Measurements from ENCODE around the gene TM9SF1. TPM values are rescaled to one million over a fixed set of nuclear protein-coding genes. Genes with fewer than 3 reads are reported as not detected.
"Not testable (repeated sequence)": the region's sequence is repeated elsewhere in the genome, so short reads cannot be mapped to it uniquely, and the experiment has no call there.

The TM9SF1 gene
- total RNA-seq, 1 donor from 2014 or later: 84.1 TPM

DNA sequence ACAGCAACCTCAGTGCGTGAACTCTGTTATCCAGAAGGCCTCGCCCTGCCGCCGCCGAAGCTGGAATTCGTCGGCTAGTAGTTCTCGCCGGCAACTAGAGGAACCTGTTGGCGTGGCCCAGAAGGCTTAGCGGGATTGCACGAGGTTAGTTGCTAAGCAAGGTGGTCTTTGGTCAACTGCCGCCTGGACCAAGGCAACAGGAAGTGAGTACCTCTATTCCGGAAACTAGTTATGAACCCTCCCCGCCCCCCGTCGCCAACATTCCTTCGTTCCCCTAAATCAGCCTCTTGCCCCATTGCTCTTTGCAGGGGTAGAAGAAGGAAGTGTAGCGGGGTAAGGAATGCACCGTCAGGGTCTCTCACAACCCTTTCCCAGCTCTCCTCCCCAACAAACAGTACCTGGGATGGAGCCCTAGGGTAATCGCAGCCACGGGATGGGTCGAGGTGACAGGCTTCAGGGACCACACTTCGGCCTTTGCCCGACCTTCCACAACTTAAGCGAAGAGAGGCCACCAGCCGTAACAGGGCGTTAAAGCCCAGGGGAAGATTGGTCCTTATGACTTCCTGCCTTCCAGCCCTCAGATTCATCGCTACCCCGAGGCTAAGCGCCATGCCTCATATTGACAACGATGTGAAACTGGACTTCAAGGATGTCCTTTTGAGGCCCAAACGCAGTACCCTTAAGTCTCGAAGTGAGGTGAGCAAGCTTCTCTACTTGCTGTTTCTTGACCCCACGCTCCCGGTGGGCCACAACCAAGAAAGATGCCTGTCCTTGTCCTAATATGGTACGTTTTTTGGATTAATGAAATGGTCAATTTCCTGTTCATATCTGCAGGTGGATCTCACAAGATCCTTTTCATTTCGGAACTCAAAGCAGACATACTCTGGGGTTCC lies 37.6 kb upstream of the TM9SF1 start, which contains the start of gene GMPR2:
TSS of gene GMPR2 (plus strand) at position 285 of the 893 bp plus-strand sequence. CDS start at position 610, 325 bp downstream.
- TF ChIP-seq, protein P1, sequence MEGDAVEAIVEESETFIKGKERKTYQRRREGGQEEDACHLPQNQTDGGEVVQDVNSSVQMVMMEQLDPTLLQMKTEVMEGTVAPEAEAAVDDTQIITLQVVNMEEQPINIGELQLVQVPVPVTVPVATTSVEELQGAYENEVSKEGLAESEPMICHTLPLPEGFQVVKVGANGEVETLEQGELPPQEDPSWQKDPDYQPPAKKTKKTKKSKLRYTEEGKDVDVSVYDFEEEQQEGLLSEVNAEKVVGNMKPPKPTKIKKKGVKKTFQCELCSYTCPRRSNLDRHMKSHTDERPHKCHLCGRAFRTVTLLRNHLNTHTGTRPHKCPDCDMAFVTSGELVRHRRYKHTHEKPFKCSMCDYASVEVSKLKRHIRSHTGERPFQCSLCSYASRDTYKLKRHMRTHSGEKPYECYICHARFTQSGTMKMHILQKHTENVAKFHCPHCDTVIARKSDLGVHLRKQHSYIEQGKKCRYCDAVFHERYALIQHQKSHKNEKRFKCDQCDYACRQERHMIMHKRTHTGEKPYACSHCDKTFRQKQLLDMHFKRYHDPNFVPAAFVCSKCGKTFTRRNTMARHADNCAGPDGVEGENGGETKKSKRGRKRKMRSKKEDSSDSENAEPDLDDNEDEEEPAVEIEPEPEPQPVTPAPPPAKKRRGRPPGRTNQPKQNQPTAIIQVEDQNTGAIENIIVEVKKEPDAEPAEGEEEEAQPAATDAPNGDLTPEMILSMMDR (conservative IDR thresholded peaks at IDR 0.05; ENCODE audit: low read depth, low read length): no peak
- peak within 1 kb of the TSS; percentile 70 for H3K4me3 ChIP-seq (ENCODE audit: low read depth, low read length)
- DNase-seq (ENCODE audit: low read depth): no peak

DNA sequence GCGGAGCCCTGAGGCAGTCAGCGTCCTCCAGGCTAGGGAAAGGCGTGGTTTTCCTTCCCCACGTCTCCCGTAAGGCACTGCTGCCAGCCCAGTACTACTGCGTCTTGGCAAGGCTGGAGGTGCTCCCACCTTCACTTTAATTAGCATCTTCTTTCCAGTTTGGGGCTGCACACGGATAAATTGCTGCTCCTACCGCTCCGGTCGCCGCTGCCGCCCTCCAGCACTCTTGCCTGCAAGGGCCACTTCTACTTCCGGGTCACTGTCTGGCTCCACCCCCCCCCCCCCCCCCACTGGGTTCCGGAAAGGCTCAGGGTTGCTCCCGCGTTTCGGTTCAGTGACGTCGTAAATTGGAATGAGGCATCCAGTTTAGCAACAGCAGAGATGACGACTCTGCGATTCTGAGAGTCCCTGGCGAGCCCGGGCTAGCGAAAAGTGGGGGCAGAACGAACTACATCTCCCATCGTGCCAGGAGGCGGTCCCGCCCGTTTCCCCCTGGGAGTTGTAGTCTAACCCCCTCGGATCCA lies 36.9 kb upstream of the TM9SF1 start, which contains the start of gene NEDD8:
TSS of gene NEDD8 (minus strand) at position 247 of the 524 bp plus-strand sequence. CDS start at position 147, 100 bp downstream.
- peak; percentile 56 for DNase-seq (ENCODE audit: low read depth)
- H3K4me3 ChIP-seq (ENCODE audit: low read depth, low read length): peak within 1 kb of the TSS; percentile 70
- TF ChIP-seq, protein P1 (conservative IDR thresholded peaks at IDR 0.05; ENCODE audit: low read depth, low read length): no peak

DNA sequence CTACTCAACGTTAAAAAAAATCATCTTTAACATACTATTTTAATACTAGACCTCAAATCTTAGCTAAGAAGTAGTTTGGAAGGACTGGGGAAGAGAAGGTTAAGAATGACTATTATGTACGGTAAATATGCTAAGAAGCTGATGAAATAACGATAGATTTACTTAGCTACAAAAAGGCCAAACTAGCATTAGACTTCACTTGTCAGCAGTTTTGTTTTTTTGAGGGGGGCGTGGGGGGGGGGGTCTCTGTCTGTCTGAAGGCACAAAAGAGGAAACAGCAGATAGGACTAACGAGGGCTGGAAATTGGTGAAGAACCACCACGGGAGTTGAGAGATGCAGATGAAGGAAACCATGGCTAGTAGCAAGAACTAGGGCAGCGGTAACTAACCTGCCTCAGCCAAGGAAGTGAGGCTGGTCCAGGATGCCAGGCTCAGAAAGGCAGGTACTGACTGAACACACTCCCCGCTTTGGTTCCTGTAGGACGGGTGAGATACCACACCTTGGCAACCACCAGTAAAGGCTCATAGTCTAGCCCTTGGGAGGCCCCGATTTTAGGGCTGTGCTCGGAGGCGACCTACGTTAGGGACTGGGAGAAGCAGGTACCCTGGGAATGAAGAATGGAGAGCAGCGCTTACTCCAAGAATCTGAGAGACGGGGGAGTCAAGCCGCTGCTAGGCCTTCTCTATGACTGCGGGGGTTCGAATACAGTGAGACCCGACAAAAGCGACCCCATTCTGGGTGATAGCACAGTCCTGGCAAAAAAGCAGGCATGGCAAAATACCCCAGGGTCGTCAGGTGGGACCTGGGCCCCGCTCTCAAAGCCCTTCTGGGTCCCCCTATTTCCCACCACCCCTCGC lies 36.3 kb upstream of the TM9SF1 start:
- peak overlapping the region; percentile 70 for H3K4me3 ChIP-seq (ENCODE audit: low read depth, low read length)
- TF ChIP-seq, protein P1 (conservative IDR thresholded peaks at IDR 0.05; ENCODE audit: low read depth, low read length): no peak
- DNase-seq (ENCODE audit: low read depth): no peak

DNA sequence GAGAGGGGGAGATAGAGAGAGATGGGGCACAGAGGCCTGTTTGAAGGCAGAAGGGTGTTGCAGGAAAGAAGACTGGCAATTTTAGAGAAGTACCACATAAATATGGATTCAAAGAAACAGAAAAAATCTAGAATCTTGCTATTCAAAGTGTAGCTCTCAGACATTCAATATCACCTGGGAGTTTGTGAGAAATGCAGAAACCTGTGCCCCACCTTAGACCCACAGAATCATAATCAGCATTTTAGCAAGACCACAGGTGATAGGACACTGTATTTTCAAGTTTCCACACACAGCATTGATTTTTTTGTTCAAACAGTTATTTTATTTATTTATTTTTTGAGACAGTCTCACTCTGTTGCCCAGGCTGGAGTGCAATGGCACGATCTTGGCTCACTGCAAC lies 33.7 kb upstream of the TM9SF1 start:
- TF ChIP-seq, protein P1 (conservative IDR thresholded peaks at IDR 0.05; ENCODE audit: low read depth, low read length): no peak
- no peak overlapping the region for H3K4me3 ChIP-seq (ENCODE audit: low read depth, low read length)
- no peak for DNase-seq (ENCODE audit: low read depth)

DNA sequence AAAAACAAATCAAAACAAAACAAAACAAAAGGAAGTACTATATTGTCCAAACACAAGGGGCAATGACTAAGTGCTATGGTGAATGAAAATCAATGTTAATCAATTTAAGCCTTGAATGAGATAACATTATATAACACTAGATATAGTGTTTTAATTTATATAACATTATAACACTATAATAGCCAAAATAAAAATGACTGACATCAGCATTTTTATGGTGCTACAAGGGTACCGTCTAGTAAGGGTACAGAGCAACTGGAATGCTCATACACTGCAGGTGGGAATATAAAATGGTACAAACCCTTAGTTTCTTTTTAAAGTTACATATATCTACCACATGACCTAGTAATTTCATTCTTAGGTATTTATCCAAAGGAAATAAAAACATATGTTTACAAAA lies 31.2 kb upstream of the TM9SF1 start:
- DNase-seq (ENCODE audit: low read depth): no peak
- TF ChIP-seq, protein P1 (conservative IDR thresholded peaks at IDR 0.05; ENCODE audit: low read depth, low read length): no peak
- no peak overlapping the region for H3K4me3 ChIP-seq (ENCODE audit: low read depth, low read length)

DNA sequence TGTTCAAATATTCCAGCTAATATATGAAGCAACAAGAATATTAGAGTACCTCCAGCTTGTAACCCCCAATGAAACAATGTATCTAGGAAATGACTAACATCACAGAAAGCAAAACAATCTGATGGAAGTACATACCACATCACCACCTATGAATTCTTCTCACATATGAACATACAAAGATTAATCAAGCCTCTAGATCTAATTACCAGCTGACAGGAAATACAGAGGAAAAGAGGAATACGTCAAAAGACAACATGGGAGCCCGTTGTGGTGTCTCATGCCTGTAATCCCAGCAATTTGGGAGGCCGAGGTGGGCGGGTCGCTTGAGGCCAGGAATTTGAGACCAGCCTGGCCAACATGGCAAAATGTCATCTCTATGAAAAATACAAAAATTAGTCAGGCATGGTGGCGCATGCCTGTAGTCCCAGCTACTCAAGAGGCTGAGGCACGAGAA lies 29.4 kb upstream of the TM9SF1 start:
- H3K4me3 ChIP-seq (ENCODE audit: low read depth, low read length): no peak overlapping the region
- TF ChIP-seq, protein P1 (conservative IDR thresholded peaks at IDR 0.05; ENCODE audit: low read depth, low read length): no peak
- DNase-seq (ENCODE audit: low read depth): no peak

DNA sequence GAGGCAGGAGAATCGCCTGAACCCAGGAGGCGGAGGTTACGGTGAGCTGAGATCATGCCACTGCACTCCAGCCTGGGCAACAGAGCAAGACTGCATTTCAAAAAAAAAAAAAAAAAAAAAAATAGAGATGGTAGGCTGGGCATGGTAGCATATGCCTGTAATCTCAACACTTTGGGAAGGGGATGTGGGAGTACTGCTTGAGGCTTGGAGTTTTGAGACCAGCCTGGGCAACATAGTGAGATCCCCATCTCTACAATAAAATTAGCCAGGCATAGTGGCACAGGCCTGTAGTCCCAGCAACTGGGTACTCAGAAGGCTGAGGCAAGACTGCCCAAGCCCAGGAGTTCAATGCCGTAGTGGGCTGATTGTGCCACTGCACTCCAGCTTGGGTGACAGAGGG lies 27.7 kb upstream of the TM9SF1 start:
- not testable (repeated sequence) for DNase-seq (ENCODE audit: low read depth); H3K4me3 ChIP-seq (ENCODE audit: low read depth, low read length)

All from epithelial cell of proximal tubule (primary cell).